GM19438 (cell line): ENCODE results near the gene MAGED4B.
"Not testable (repeated sequence)": the region's sequence is repeated elsewhere in the genome, so short reads cannot be mapped to it uniquely, and the experiment has no call there.

Experiments used
- ATAC-seq: cut with Tn5 transposase; IDR thresholded peaks from one replicate; pipeline ENCODE4 v1.9.1; 2021; ENCODE audit warnings: low read depth; ENCODE audit not compliant: unreplicated experiment

The MAGED4B gene

GRCh38 chrX:52068666-52069640 is at the start of gene MAGED4B:
Gene MAGED4B, minus strand, starts transcription at chrX:52069183. Its CDS starts 1,011 bp downstream, at chrX:52068172.
- not testable (repeated sequence) for ATAC-seq

- no peak for ATAC-seq
Measured at GRCh38 chrX:52118262-52118661, 49.3 kb upstream of the MAGED4B start.

- no peak for ATAC-seq
Measured at GRCh38 chrX:52082578-52082977, 13.6 kb upstream of the MAGED4B start.

GRCh38 chrX:52078131-52078530 is 9.1 kb upstream of the MAGED4B start:
- ATAC-seq, result no peak

GRCh38 chrX:52042288-52042687 is 26.7 kb downstream of the MAGED4B start:
- ATAC-seq, result not testable (repeated sequence)

GRCh38 chrX:52034211-52034610 is 34.8 kb downstream of the MAGED4B start:
- no peak for ATAC-seq

GRCh38 chrX:52031371-52031770 is 37.6 kb downstream of the MAGED4B start:
- no peak for ATAC-seq

- no peak for ATAC-seq
Measured at GRCh38 chrX:52015794-52016193, 53.2 kb downstream of the MAGED4B start.
